ENCODE data around the gene RAD51B.

DNA sequence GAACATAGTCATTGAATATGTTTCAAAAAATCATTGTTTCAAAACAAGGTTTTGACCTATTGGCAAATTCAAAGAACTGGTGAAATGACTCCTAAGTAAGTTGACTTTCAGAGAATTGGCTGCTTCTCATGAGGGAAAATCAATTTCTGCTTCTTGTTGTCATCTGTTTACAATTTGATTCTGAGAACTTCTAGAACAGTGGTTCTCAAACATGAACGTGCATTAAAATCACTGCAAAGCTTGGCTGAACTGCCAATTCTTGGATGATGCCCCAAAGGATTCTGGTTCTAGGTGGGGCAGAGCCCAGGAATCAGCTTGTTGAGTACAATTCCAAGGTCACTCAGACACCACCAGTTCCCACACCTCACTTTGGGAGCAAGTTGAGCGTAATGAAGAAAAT lies 889.4 kb downstream of the RAD51B start:
- TF ChIP-seq POLR2A (IDR thresholded peaks at IDR 0.05): no peak
- TF ChIP-seq, protein P1, sequence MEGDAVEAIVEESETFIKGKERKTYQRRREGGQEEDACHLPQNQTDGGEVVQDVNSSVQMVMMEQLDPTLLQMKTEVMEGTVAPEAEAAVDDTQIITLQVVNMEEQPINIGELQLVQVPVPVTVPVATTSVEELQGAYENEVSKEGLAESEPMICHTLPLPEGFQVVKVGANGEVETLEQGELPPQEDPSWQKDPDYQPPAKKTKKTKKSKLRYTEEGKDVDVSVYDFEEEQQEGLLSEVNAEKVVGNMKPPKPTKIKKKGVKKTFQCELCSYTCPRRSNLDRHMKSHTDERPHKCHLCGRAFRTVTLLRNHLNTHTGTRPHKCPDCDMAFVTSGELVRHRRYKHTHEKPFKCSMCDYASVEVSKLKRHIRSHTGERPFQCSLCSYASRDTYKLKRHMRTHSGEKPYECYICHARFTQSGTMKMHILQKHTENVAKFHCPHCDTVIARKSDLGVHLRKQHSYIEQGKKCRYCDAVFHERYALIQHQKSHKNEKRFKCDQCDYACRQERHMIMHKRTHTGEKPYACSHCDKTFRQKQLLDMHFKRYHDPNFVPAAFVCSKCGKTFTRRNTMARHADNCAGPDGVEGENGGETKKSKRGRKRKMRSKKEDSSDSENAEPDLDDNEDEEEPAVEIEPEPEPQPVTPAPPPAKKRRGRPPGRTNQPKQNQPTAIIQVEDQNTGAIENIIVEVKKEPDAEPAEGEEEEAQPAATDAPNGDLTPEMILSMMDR (IDR thresholded peaks at IDR 0.05): no peak
